ENCODE results near the gene CCNL2. TPM values are rescaled to one million over a fixed set of nuclear protein-coding genes. Genes with fewer than 3 reads are reported as not detected.

Gene CCNL2
- total RNA-seq, 2 experiments from 2014 or later = 91.6 to 92.2 TPM

GRCh38 chr1:1427106-1427819 lies 28.1 kb upstream of the CCNL2 start:
- Mint-ChIP-seq H3K27me3 (peaks cover 61% of the 10 kb centered on the region), H3K4me3 (no peak overlapping the region), H3K36me3 (no peaks in the 10 kb centered on the region), H3K9me3 (no peaks in the 10 kb centered on the region), H3K4me1 (peaks cover 7% of the 10 kb centered on the region), H3K27ac (no peak overlapping the region)
- DNase-seq = no peak

GRCh38 chr1:1426496-1427105 lies 27.5 kb upstream of the CCNL2 start:
- DNase-seq = no peak
- H3K36me3 Mint-ChIP-seq = no peaks in the 10 kb centered on the region
- no peak overlapping the region for H3K4me3 Mint-ChIP-seq
- H3K27me3 Mint-ChIP-seq = peaks cover 59% of the 10 kb centered on the region
- no peaks in the 10 kb centered on the region for H3K9me3 Mint-ChIP-seq
- no peak overlapping the region for H3K27ac Mint-ChIP-seq
- peaks cover 7% of the 10 kb centered on the region for H3K4me1 Mint-ChIP-seq

GRCh38 chr1:1425753-1426495 lies 26.8 kb upstream of the CCNL2 start:
- peaks cover 7% of the 10 kb centered on the region for H3K4me1 Mint-ChIP-seq
- no peaks in the 10 kb centered on the region for H3K36me3 Mint-ChIP-seq
- H3K4me3 Mint-ChIP-seq = no peak overlapping the region
- H3K27me3 Mint-ChIP-seq = peaks cover 57% of the 10 kb centered on the region
- no peaks in the 10 kb centered on the region for H3K9me3 Mint-ChIP-seq
- DNase-seq = no peak
- H3K27ac Mint-ChIP-seq = no peak overlapping the region

- DNase-seq = no peak
- Mint-ChIP-seq H3K4me1 (peaks cover 7% of the 10 kb centered on the region), H3K9me3 (no peaks in the 10 kb centered on the region), H3K27ac (no peak overlapping the region), H3K4me3 (no peak overlapping the region), H3K36me3 (no peaks in the 10 kb centered on the region), H3K27me3 (peaks cover 57% of the 10 kb centered on the region)
These were observed 26.3 kb upstream of the CCNL2 start for GRCh38 chr1:1425426-1425752.

- Mint-ChIP-seq H3K9me3 (no peaks in the 10 kb centered on the region), H3K4me3 (no peak overlapping the region), H3K4me1 (peaks cover 7% of the 10 kb centered on the region), H3K27ac (no peak overlapping the region), H3K36me3 (no peaks in the 10 kb centered on the region), H3K27me3 (peaks cover 51% of the 10 kb centered on the region)
- no peak for DNase-seq
These were observed 25.6 kb upstream of the CCNL2 start for GRCh38 chr1:1424707-1425106.

- Mint-ChIP-seq H3K4me3 (no peak overlapping the region), H3K4me1 (peaks cover 7% of the 10 kb centered on the region), H3K36me3 (no peaks in the 10 kb centered on the region), H3K27ac (no peak overlapping the region), H3K9me3 (no peaks in the 10 kb centered on the region), H3K27me3 (peaks cover 38% of the 10 kb centered on the region)
- DNase-seq = no peak
These were observed 24.1 kb upstream of the CCNL2 start for GRCh38 chr1:1423245-1423597.

GRCh38 chr1:1422465-1423244 lies 23.5 kb upstream of the CCNL2 start:
- H3K27me3 Mint-ChIP-seq = peaks cover 38% of the 10 kb centered on the region
- no peak overlapping the region for H3K27ac Mint-ChIP-seq
- H3K36me3 Mint-ChIP-seq = no peaks in the 10 kb centered on the region
- H3K4me3 Mint-ChIP-seq = no peak overlapping the region
- H3K4me1 Mint-ChIP-seq = peaks cover 11% of the 10 kb centered on the region
- H3K9me3 Mint-ChIP-seq = no peaks in the 10 kb centered on the region
- peak; percentile 41 for DNase-seq

- Mint-ChIP-seq H3K4me3 (no peak overlapping the region), H3K27ac (no peak overlapping the region), H3K4me1 (peaks cover 14% of the 10 kb centered on the region), H3K36me3 (no peaks in the 10 kb centered on the region), H3K9me3 (no peaks in the 10 kb centered on the region), H3K27me3 (peaks cover 36% of the 10 kb centered on the region)
- DNase-seq = no peak
These were observed 22.9 kb upstream of the CCNL2 start for GRCh38 chr1:1421907-1422464.

- Mint-ChIP-seq H3K4me3 (peak within 1 kb of the TSS; percentile 37), H3K4me1 (peaks cover 14% of the 10 kb centered on the region), H3K27ac (no peak within 1 kb of the TSS), H3K9me3 (no peaks in the 10 kb centered on the region), H3K27me3 (peaks cover 31% of the 10 kb centered on the region), H3K36me3 (no peaks in the 10 kb centered on the region)
- DNase-seq = no peak
These were observed 22.2 kb upstream of the CCNL2 start, which contains the start of gene ANKRD65 for GRCh38 chr1:1421147-1421906. TSS of gene ANKRD65 (minus strand) at chr1:1421276. CDS start at chr1:1421005, 271 bp downstream.

GRCh38 chr1:1420654-1421141 lies 21.6 kb upstream of the CCNL2 start:
- Mint-ChIP-seq H3K27ac (no peak overlapping the region), H3K4me1 (peaks cover 14% of the 10 kb centered on the region), H3K4me3 (peak overlapping the region; percentile 37), H3K9me3 (no peaks in the 10 kb centered on the region), H3K27me3 (peaks cover 26% of the 10 kb centered on the region), H3K36me3 (no peaks in the 10 kb centered on the region)
- DNase-seq = no peak

- H3K27ac Mint-ChIP-seq = no peak overlapping the region
- no peaks in the 10 kb centered on the region for H3K36me3 Mint-ChIP-seq
- peaks cover 19% of the 10 kb centered on the region for H3K27me3 Mint-ChIP-seq
- DNase-seq = no peak
- peak overlapping the region; percentile 32 for H3K4me3 Mint-ChIP-seq
- peaks cover 14% of the 10 kb centered on the region for H3K4me1 Mint-ChIP-seq
- no peaks in the 10 kb centered on the region for H3K9me3 Mint-ChIP-seq
These were observed 20.9 kb upstream of the CCNL2 start for GRCh38 chr1:1419813-1420653.

- Mint-ChIP-seq H3K27me3 (peaks cover 13% of the 10 kb centered on the region), H3K9me3 (no peaks in the 10 kb centered on the region), H3K27ac (no peak overlapping the region), H3K36me3 (no peaks in the 10 kb centered on the region), H3K4me3 (peak overlapping the region; percentile 32), H3K4me1 (peaks cover 14% of the 10 kb centered on the region)
- no peak for DNase-seq
These were observed 20.3 kb upstream of the CCNL2 start for GRCh38 chr1:1419363-1419812.
